HL-60 (cell line): ENCODE data around the gene CDH3.

Experiments used
- POLR2AphosphoS5 ChIP-seq: IDR thresholded peaks from 2 replicates; pipeline ENCODE4 v1.6.1; 2012; ENCODE audit warnings: low read depth
- SPI1 ChIP-seq: IDR thresholded peaks from 2 replicates; pipeline ENCODE4 v1.6.1; 2012; ENCODE audit warnings: low read depth, mild to moderate bottlenecking, borderline replicate concordance
- TF ChIP-seq, protein P1 (sequence below): IDR thresholded peaks from one replicate; pipeline ENCODE4 v1.5.1; 2011; ENCODE audit warnings: low read length, control low read depth, inconsistent platforms; ENCODE audit not compliant: insufficient read depth

GRCh38 chr16:68608330-68608729 lies 36.8 kb upstream of the CDH3 start:
- TF ChIP-seq, protein P1, sequence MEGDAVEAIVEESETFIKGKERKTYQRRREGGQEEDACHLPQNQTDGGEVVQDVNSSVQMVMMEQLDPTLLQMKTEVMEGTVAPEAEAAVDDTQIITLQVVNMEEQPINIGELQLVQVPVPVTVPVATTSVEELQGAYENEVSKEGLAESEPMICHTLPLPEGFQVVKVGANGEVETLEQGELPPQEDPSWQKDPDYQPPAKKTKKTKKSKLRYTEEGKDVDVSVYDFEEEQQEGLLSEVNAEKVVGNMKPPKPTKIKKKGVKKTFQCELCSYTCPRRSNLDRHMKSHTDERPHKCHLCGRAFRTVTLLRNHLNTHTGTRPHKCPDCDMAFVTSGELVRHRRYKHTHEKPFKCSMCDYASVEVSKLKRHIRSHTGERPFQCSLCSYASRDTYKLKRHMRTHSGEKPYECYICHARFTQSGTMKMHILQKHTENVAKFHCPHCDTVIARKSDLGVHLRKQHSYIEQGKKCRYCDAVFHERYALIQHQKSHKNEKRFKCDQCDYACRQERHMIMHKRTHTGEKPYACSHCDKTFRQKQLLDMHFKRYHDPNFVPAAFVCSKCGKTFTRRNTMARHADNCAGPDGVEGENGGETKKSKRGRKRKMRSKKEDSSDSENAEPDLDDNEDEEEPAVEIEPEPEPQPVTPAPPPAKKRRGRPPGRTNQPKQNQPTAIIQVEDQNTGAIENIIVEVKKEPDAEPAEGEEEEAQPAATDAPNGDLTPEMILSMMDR: no peak
- TF ChIP-seq POLR2AphosphoS5 (no peak), SPI1 (no peak)
